Measurements from ENCODE around the gene FXYD1.

Gene FXYD1

DNA sequence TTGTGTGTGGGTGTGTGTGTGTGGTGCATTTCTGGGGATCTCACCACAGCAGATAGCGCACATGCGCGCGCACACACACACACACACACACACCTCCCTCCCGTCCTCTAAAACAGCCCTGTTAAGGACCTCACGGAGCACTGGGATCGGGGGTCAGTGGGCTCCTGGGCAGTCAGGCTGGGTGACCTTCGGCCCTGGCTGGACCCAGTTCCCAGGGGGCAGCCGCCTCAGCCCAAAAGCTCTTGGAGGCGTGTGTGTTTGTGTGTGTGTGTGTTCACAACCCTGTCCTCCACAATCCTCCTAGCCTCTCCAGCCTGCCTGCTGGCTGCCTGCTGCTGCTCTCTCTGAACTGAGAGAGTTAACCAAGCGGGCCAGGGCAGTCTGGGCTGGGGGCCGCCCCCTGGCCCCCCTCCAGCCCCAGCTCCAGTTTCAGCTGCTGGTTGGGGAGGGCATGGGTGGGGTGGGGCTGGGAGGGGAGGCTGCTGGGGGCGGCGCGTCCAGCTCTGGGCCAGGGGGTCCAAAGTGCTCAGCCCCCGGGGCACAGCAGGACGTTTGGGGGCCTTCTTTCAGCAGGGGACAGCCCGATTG is at the start of gene FXYD1:
Gene FXYD1 (plus strand): TSS at position 520 of the 588 bp plus-strand sequence. CDS start 1,256 bp downstream, outside the sequence.
- Histone ChIP-seq H3K36me3 (ENCODE audit: control insufficient read depth in 1 of 2, insufficient read depth in 2 of 2, low read length in 2 of 2) (no peaks in the 10 kb centered on the region), H3K4me3 (ENCODE audit: low read depth in 1 of 2, low read length in 2 of 2) (peak within 1 kb of the TSS; percentile 36 to 51), H3K4me1 (ENCODE audit: control insufficient read depth in 1 of 2, insufficient read depth in 2 of 2, low read length in 2 of 2) (peaks cover 13 to 15% of the 10 kb centered on the region in 2 donors), H3K27me3 (ENCODE audit: control insufficient read depth in 1 of 2, insufficient read depth in 2 of 2, low read length in 2 of 2) (peaks cover 29 to 38% of the 10 kb centered on the region in 2 donors), H3K27ac (ENCODE audit: low read depth, low read length) (peak within 1 kb of the TSS; percentile 62), H3K9me3 (ENCODE audit: control insufficient read depth in 1 of 2, low read length in 2 of 2) (no peaks in the 10 kb centered on the region), H3K9ac (ENCODE audit: low read depth in 1 of 2, low read length in 2 of 2) (peak within 1 kb of the TSS; percentile 20 to 25)

DNA sequence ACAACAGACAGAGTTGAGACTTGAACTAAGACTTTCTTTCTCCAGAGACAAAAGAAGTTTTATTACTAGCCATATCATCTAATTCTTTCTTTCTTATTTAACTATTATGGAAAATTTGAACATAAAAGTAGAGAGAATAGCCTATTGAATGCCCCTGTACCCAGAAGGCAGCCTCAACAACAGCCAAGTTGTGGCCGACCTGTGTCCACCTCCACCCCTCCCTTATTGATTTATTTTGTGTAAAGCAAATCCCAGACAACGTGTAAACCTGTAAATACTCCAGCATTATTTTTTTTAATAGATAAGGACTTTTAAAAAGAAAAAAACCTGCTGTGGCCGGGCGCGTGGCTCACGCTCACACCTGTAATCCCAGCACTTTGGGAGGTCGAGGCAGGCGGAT is 49.1 kb upstream of the FXYD1 start:
- Histone ChIP-seq H3K4me1 (ENCODE audit: control insufficient read depth in 1 of 2, insufficient read depth in 2 of 2, low read length in 2 of 2) (peaks cover 0 to 12% of the 10 kb centered on the region in 2 donors), H3K9ac (ENCODE audit: low read depth in 1 of 2, low read length in 2 of 2) (no peak overlapping the region), H3K27ac (ENCODE audit: low read depth, low read length) (no peak overlapping the region), H3K4me3 (ENCODE audit: low read depth in 1 of 2, low read length in 2 of 2) (no peak overlapping the region), H3K36me3 (ENCODE audit: control insufficient read depth in 1 of 2, insufficient read depth in 2 of 2, low read length in 2 of 2) (no peaks in the 10 kb centered on the region), H3K9me3 (ENCODE audit: control insufficient read depth in 1 of 2, low read length in 2 of 2) (no peaks in the 10 kb centered on the region), H3K27me3 (ENCODE audit: control insufficient read depth in 1 of 2, insufficient read depth in 2 of 2, low read length in 2 of 2) (peaks cover 4 to 7% of the 10 kb centered on the region in 2 donors)

DNA sequence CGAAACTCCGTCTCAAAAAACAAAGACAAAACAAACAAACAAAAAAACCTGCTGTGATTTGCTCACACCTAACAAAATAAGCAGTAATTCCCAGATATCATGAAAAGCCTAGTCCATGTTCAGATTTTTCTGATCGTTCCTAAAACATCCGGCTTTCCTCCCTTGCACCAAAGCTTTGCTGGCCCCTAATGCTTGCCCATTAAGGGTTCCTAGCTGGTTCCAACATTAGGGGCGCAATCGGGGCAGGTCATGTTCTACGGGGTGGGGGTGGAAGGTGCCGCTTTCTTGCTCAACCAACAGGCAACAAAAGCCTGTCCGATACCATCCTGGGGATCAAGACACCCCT is 48.5 kb upstream of the FXYD1 start:
- peaks cover 0 to 12% of the 10 kb centered on the region in 2 donors for H3K4me1 ChIP-seq (ENCODE audit: control insufficient read depth in 1 of 2, insufficient read depth in 2 of 2, low read length in 2 of 2)
- H3K27ac ChIP-seq (ENCODE audit: low read depth, low read length), result no peak overlapping the region
- no peaks in the 10 kb centered on the region for H3K9me3 ChIP-seq (ENCODE audit: control insufficient read depth in 1 of 2, low read length in 2 of 2)
- peak overlapping the region; percentile 18 to 40 for H3K4me3 ChIP-seq (ENCODE audit: low read depth in 1 of 2, low read length in 2 of 2)
- peaks cover 4 to 7% of the 10 kb centered on the region in 2 donors for H3K27me3 ChIP-seq (ENCODE audit: control insufficient read depth in 1 of 2, insufficient read depth in 2 of 2, low read length in 2 of 2)
- no peak overlapping the region for H3K9ac ChIP-seq (ENCODE audit: low read depth in 1 of 2, low read length in 2 of 2)
- H3K36me3 ChIP-seq (ENCODE audit: control insufficient read depth in 1 of 2, insufficient read depth in 2 of 2, low read length in 2 of 2), result no peaks in the 10 kb centered on the region

DNA sequence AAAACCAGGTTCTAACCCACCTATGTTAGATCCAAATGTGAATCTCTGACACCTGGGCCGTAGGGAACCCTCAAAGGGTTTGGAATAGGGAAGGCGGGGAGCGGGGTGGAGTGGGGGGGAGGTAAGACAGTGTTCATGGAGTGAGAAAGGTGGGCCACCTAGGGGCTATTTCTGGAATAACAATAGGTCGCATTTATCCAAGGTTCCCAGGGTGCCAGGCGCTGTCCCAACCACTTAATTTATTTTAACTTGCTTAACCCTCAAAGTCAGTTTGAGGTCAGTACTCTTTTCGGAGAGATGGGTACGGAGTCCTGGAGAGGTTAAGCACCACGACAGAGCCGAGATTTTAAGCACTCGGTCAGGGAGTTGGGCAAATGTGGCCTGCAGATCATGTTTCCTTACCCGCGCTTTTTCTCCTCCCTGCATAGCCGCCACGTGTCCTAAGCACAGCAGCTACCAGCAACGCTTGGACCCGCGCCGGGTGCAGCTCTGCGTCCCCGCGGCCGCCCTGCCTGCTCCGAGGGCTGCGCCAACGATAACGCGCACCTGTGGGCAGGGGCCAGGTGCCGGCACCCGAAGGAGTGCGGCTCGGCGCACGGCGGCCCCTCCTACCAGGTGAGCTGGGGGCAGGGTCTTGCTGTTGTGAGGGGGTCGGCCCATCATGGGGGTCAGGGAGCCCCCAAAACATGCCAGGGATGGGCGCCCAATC is 48.0 kb upstream of the FXYD1 start:
- peaks cover 0 to 12% of the 10 kb centered on the region in 2 donors for H3K4me1 ChIP-seq (ENCODE audit: control insufficient read depth in 1 of 2, insufficient read depth in 2 of 2, low read length in 2 of 2)
- no peaks in the 10 kb centered on the region for H3K9me3 ChIP-seq (ENCODE audit: control insufficient read depth in 1 of 2, low read length in 2 of 2)
- H3K27ac ChIP-seq (ENCODE audit: low read depth, low read length), result no peak overlapping the region
- no peaks in the 10 kb centered on the region for H3K36me3 ChIP-seq (ENCODE audit: control insufficient read depth in 1 of 2, insufficient read depth in 2 of 2, low read length in 2 of 2)
- peaks cover 4 to 7% of the 10 kb centered on the region in 2 donors for H3K27me3 ChIP-seq (ENCODE audit: control insufficient read depth in 1 of 2, insufficient read depth in 2 of 2, low read length in 2 of 2)
- peak overlapping the region; percentile 18 to 40 for H3K4me3 ChIP-seq (ENCODE audit: low read depth in 1 of 2, low read length in 2 of 2)
- no peak overlapping the region for H3K9ac ChIP-seq (ENCODE audit: low read depth in 1 of 2, low read length in 2 of 2)

DNA sequence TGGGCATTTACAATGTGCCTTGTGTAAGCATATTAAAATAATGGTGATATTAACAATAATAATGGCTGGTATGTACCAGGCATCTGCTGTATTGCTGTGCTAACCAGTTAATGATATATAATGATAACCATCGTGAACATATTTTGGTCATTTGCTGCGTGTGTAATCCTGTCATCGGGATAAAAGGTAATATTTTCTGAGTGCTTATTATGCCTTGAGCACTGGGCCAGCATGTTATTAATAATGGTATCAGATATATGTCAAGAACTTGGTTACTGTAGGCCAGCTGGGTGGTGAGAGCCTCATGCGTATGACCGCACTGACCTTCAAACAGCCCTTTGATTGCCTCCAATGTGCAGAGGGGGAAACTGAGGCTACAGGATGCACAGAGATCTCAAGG is 45.2 kb upstream of the FXYD1 start:
- H3K27me3 ChIP-seq (ENCODE audit: control insufficient read depth in 1 of 2, insufficient read depth in 2 of 2, low read length in 2 of 2), result peaks cover 4 to 5% of the 10 kb centered on the region in 2 donors
- no peak overlapping the region for H3K27ac ChIP-seq (ENCODE audit: low read depth, low read length)
- no peak overlapping the region for H3K4me3 ChIP-seq (ENCODE audit: low read depth in 1 of 2, low read length in 2 of 2)
- peaks cover 0 to 9% of the 10 kb centered on the region in 2 donors for H3K4me1 ChIP-seq (ENCODE audit: control insufficient read depth in 1 of 2, insufficient read depth in 2 of 2, low read length in 2 of 2)
- H3K9ac ChIP-seq (ENCODE audit: low read depth in 1 of 2, low read length in 2 of 2), result no peak overlapping the region
- H3K36me3 ChIP-seq (ENCODE audit: control insufficient read depth in 1 of 2, insufficient read depth in 2 of 2, low read length in 2 of 2), result no peaks in the 10 kb centered on the region
- no peaks in the 10 kb centered on the region for H3K9me3 ChIP-seq (ENCODE audit: control insufficient read depth in 1 of 2, low read length in 2 of 2)

DNA sequence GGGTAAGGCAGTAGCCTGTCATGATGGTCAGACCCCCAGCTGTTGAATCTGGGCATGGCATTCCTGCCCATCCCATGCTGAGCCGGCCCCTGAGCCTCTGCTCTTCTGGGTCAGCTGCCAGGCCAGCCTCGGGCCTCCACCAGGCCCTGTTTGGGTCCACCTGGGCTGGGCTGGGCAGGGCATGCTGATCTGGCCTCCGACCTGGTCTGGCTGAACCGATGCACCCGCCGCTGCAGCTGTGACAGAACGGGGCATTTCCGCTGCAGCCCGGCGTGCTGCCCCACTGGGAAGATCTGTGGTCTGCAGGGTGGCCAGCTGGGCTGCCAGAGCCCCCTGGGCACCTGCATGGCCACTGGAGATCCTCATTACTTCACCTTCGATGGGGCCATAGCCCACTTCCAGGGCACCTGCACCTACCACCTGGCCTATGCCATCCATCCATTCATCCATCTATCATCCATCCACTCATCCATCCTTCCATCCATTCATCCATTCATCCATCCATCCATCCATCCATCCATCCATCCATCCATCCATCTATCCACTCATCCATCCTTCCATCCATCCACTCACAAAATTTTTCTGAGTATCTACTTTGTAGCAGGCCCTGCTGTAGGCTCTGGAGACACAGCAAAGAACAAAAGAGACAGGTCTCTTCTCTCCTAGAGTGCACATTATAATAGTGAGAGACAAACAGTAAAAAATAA is 44.5 kb upstream of the FXYD1 start:
- Histone ChIP-seq H3K27ac (ENCODE audit: low read depth, low read length) (no peak overlapping the region), H3K4me1 (ENCODE audit: control insufficient read depth in 1 of 2, insufficient read depth in 2 of 2, low read length in 2 of 2) (peaks cover 0 to 7% of the 10 kb centered on the region in 2 donors), H3K9ac (ENCODE audit: low read depth in 1 of 2, low read length in 2 of 2) (no peak overlapping the region), H3K4me3 (ENCODE audit: low read depth in 1 of 2, low read length in 2 of 2) (no peak overlapping the region), H3K36me3 (ENCODE audit: control insufficient read depth in 1 of 2, insufficient read depth in 2 of 2, low read length in 2 of 2) (no peaks in the 10 kb centered on the region), H3K9me3 (ENCODE audit: control insufficient read depth in 1 of 2, low read length in 2 of 2) (no peaks in the 10 kb centered on the region), H3K27me3 (ENCODE audit: control insufficient read depth in 1 of 2, insufficient read depth in 2 of 2, low read length in 2 of 2) (peaks cover 3 to 4% of the 10 kb centered on the region in 2 donors)

DNA sequence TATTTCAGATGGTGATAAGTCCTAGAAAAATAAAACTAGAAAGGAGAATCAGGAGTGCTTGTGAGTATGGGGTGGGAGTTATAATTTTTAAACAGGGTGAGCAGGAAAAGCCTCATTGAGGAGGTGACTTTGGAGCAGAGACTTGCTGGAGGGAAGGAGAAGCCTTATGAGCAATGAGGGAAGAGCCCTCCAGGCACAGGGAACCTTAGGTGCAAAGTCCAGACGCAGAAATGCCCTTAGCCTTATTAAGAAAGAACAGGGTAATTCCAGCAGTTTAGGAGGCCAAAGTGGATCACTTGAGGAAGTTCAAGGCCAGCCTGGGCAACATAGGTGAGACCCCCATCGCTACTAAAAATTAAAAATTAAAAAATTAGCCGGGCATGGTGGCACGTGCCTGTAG is 44.0 kb upstream of the FXYD1 start:
- H3K27me3 ChIP-seq (ENCODE audit: control insufficient read depth in 1 of 2, insufficient read depth in 2 of 2, low read length in 2 of 2), result peaks cover 0 to 4% of the 10 kb centered on the region in 2 donors
- H3K4me3 ChIP-seq (ENCODE audit: low read depth in 1 of 2, low read length in 2 of 2), result no peak overlapping the region
- H3K9ac ChIP-seq (ENCODE audit: low read depth in 1 of 2, low read length in 2 of 2), result no peak overlapping the region
- H3K36me3 ChIP-seq (ENCODE audit: control insufficient read depth in 1 of 2, insufficient read depth in 2 of 2, low read length in 2 of 2), result no peaks in the 10 kb centered on the region
- peaks cover 0 to 7% of the 10 kb centered on the region in 2 donors for H3K4me1 ChIP-seq (ENCODE audit: control insufficient read depth in 1 of 2, insufficient read depth in 2 of 2, low read length in 2 of 2)
- H3K9me3 ChIP-seq (ENCODE audit: control insufficient read depth in 1 of 2, low read length in 2 of 2), result no peaks in the 10 kb centered on the region
- H3K27ac ChIP-seq (ENCODE audit: low read depth, low read length), result no peak overlapping the region

DNA sequence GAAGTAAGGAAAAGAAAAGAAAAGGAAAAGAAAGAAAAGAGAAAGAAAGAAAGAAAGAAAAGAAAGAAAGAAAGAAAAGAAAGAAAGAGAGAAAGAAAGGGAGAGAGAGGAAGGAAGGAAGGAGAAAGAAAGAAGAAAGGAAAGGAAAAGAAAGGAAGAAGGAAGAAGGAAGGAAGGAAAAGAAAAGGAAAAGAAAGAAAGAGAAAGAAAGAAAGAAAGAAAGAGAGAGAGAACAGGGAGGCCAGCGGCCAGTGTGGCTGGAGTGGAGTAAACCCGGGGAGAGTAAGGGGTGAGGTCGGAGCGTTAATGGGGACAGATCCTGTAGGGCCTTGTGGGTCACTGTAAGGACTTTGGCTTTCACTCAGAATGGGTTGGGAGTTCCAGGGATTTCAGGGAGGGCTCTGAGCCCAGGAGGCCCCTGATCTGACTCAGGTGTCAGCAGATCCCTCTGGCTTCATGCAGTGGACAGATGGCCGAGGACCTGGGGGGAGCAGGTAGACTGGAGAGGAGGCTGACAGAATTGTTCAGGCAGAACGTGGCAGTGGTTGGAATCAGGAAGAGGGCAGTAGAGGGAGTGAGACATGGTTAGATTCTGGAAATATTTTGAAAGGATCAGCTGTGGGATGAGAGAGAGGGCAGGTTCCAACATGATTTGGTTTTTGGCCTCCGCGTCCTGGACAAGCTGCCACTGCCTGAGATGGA is 42.8 kb upstream of the FXYD1 start:
- no peaks in the 10 kb centered on the region for H3K9me3 ChIP-seq (ENCODE audit: control insufficient read depth in 1 of 2, low read length in 2 of 2)
- H3K4me3 ChIP-seq (ENCODE audit: low read depth in 1 of 2, low read length in 2 of 2), result no peak overlapping the region
- H3K27me3 ChIP-seq (ENCODE audit: control insufficient read depth in 1 of 2, insufficient read depth in 2 of 2, low read length in 2 of 2), result no peaks in the 10 kb centered on the region
- no peaks in the 10 kb centered on the region for H3K36me3 ChIP-seq (ENCODE audit: control insufficient read depth in 1 of 2, insufficient read depth in 2 of 2, low read length in 2 of 2)
- peaks cover 0 to under 1% of the 10 kb centered on the region in 2 donors for H3K4me1 ChIP-seq (ENCODE audit: control insufficient read depth in 1 of 2, insufficient read depth in 2 of 2, low read length in 2 of 2)
- H3K9ac ChIP-seq (ENCODE audit: low read depth in 1 of 2, low read length in 2 of 2), result no peak overlapping the region
- H3K27ac ChIP-seq (ENCODE audit: low read depth, low read length), result no peak overlapping the region

DNA sequence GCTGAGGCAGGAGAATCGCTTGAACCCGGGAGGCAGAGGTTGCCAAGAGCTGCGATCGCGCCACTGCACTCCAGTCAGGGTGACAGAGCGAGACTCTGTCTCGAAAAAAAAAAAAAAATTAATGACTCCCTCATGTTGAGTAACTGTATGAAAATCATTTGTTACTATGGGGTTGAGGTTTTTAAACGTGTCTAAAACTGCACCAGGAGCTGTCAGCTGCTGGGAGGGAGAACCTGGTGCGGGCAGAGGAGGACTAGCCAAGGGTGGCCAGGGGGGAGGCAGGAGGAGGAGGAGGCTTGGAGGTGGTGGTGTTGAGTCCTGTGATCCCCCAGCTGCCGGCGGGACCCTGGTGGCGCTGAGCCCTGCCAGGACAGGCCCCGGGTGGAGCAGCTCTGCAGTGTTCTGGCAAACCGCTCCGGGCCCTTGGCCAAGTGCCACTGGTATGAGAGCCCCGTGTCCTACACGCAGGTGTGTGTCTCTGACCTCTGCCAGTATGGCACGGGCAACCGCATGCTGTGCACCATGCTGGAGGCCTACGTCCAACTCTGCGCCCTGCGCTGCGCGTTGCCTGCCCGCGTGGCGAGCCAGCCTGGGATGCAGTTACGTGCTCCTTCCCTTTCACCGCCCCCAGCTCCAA is 40.1 kb upstream of the FXYD1 start:
- no peak overlapping the region for H3K9ac ChIP-seq (ENCODE audit: low read depth in 1 of 2, low read length in 2 of 2)

More for the DNA sequence above, 40.1 kb upstream of the FXYD1 start:
- Histone ChIP-seq H3K9me3 (ENCODE audit: control insufficient read depth in 1 of 2, low read length in 2 of 2) (no peaks in the 10 kb centered on the region), H3K4me3 (ENCODE audit: low read depth in 1 of 2, low read length in 2 of 2) (no peak overlapping the region), H3K27ac (ENCODE audit: low read depth, low read length) (no peak overlapping the region), H3K27me3 (ENCODE audit: control insufficient read depth in 1 of 2, insufficient read depth in 2 of 2, low read length in 2 of 2) (no peaks in the 10 kb centered on the region), H3K4me1 (ENCODE audit: control insufficient read depth in 1 of 2, insufficient read depth in 2 of 2, low read length in 2 of 2) (no peaks in the 10 kb centered on the region), H3K36me3 (ENCODE audit: control insufficient read depth in 1 of 2, insufficient read depth in 2 of 2, low read length in 2 of 2) (no peaks in the 10 kb centered on the region)

All from duodenal mucosa (tissue), 2 donors.